Measurements from ENCODE around the gene SLC25A26.
A peak's percentile ranks its signal among the peaks of the same experiment; 100 is the strongest.

The SLC25A26 gene

DNA sequence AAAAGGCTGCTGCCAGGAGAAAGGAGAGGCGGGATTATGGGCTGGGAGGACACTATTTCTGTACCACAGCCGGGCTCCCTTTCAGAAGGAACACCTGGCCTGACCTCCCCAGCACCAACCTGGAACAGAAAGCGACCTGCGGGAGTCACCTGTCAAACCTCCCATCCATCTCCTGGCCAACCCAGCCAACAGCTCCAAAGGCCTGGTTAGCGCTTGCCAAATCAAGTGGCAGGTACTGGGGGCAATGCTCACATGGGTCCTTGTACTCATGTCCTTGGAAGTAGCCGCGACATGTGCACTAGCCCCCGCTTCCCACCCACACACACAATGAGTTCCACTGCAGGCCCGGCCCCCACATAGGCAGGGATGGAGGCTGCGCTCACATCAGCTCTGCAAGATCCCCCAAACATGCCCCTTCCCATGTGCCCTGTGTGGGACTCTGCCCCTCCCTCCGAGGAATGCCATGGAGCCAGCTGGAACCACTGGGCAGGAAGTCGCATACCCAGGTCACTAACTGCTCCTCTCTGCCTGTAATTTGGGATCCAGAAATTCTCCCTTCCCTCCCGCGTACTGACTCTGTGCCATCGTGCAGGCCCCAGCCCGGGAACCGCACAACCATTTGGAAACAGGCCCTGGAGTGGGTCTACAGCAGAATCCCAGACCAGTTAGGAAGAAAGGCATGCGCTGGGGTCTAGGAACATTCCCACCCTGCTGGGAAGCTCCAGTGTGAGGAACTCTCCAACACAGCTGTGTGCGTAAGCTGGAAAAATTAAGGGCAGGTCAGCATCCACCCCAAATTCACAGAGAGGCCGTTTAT, 181.1 kb downstream of the SLC25A26 start:
- TF ChIP-seq, protein P1, sequence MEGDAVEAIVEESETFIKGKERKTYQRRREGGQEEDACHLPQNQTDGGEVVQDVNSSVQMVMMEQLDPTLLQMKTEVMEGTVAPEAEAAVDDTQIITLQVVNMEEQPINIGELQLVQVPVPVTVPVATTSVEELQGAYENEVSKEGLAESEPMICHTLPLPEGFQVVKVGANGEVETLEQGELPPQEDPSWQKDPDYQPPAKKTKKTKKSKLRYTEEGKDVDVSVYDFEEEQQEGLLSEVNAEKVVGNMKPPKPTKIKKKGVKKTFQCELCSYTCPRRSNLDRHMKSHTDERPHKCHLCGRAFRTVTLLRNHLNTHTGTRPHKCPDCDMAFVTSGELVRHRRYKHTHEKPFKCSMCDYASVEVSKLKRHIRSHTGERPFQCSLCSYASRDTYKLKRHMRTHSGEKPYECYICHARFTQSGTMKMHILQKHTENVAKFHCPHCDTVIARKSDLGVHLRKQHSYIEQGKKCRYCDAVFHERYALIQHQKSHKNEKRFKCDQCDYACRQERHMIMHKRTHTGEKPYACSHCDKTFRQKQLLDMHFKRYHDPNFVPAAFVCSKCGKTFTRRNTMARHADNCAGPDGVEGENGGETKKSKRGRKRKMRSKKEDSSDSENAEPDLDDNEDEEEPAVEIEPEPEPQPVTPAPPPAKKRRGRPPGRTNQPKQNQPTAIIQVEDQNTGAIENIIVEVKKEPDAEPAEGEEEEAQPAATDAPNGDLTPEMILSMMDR (conservative IDR thresholded peaks at IDR 0.05; ENCODE audit: low read depth, low read length) = no peak
- no peak for DNase-seq (ENCODE audit: low read depth)
- no peak overlapping the region for H3K4me3 ChIP-seq (ENCODE audit: low read length)

DNA sequence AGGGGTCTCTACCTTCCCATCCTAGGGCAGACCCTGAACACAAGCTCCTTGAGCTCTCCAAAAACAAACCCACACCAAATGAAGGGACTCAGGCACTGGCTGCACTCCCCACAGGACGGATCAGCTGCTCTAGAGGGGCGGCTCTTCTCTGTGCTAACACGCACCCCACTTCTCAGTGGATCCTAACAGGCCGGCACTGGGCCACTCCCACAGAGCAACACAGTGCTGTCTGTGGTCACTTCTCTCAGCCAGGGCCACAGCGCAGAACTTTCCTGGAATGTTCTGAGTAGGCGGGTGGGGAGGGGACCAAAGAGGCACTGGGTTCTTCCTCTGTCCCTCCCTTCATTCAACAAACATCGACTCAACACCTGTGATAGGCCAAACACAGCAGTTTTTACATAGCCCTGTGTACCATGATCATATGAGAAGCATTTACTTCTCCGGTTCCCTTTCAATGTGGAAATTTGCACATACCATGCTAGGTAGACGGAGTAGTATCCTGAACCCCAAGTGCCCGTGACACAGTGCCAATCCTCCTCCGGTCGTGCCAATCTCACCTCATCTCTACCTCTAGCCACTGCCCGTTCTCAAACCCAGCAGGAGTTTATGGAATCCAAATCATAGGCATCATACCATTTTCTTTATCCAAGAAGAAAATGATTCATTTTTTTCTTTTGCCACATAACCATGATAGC, 181.9 kb downstream of the SLC25A26 start:
- H3K4me3 ChIP-seq (ENCODE audit: low read length) = no peak overlapping the region
- no peak for DNase-seq (ENCODE audit: low read depth)
- TF ChIP-seq, protein P1 (conservative IDR thresholded peaks at IDR 0.05; ENCODE audit: low read depth, low read length) = no peak

DNA sequence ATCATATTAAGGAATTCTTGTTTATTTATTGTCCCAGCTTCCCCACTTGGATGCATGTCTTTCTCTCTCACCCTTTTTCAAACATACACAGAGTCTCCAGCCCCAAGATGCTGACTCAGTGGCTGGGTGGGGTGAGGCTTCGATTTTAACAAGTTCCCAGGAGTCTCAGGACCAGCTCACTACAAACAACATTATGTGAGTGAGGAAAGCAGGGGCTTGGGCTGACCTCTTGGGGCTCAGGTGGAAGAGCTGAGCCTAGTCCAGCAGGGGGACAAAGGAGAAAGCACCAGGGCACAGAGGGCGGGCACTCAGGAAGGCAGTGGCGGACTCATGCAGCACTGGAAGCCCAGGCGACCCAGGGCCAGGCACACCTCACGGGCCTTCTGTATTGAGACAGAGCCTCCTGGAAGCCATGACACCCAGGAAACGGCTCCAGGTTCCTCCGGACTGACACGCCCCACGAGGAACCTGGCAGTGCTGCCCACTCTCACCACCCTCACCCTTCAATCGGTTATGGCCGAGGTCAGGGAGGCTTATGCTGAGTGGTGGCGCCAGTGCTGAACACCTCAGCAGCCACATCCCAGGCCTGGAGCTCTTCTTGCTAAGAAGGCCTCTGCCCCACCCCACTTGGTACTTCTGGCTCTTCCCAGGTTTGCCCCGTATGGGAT, 182.7 kb downstream of the SLC25A26 start:
- no peak for DNase-seq (ENCODE audit: low read depth)
- no peak overlapping the region for H3K4me3 ChIP-seq (ENCODE audit: low read length)
- TF ChIP-seq, protein P1 (conservative IDR thresholded peaks at IDR 0.05; ENCODE audit: low read depth, low read length) = no peak

DNA sequence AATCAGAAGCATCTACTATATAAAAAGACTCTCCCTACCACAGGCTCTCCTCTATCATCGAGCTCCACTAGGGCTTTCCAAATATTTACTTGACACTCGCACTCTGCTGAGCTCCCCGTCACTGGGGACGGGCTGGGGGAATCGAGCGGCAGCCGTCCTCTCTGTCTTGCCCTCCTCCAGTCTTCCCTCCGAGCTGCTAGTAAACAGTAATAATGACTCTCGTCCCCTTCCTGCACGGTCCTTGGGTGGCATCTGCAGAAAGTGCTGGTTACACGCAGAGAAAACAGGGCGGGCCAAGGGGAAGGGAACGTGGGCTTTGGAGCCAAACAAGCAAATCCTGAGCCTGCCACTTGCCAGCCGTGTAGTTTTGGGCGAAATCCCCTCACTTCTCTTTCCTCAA, 183.4 kb downstream of the SLC25A26 start:
- H3K4me3 ChIP-seq (ENCODE audit: low read length) = no peak overlapping the region
- TF ChIP-seq, protein P1 (conservative IDR thresholded peaks at IDR 0.05; ENCODE audit: low read depth, low read length) = no peak
- no peak for DNase-seq (ENCODE audit: low read depth)

DNA sequence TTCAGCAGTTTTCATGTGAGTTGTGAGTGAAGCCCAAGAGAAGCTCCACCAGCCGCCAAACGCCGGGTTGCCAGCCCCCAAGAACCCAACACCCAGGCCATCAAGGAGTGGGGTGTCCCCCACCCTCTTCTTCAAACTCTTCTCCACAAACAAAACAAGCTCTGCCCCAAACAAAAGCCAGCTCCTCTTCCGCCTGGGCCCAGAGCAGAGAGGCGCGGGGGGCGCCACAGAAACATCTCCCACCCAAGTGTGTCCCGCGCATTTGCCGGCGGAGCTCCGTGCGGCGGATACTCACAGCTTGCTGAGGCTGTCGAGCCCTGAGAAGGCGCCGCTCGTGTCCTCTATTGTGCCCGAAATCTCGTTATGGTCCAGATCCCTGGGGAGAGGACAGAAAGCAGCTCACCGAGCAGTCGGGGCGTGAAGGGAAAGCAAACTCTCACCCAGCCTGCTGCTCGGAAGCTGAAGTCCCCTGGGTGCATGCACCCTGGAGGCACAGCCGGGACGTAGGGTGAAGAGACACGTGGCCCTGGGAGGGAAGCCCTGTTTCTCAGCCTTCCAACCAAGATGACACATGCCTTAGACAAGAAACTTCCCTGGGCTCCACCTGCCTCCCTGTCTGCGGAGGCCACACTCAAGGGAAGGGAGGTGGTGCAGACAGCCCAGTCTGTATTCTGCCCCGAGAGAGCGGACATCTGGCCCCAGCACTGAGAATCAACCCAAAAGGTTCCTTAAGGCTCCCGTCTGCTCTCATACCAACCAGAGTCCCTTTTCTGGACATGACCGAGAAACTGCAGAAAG, 184.3 kb downstream of the SLC25A26 start:
- no peak for DNase-seq (ENCODE audit: low read depth)
- H3K4me3 ChIP-seq (ENCODE audit: low read length) = no peak overlapping the region
- TF ChIP-seq, protein P1 (conservative IDR thresholded peaks at IDR 0.05; ENCODE audit: low read depth, low read length) = no peak

DNA sequence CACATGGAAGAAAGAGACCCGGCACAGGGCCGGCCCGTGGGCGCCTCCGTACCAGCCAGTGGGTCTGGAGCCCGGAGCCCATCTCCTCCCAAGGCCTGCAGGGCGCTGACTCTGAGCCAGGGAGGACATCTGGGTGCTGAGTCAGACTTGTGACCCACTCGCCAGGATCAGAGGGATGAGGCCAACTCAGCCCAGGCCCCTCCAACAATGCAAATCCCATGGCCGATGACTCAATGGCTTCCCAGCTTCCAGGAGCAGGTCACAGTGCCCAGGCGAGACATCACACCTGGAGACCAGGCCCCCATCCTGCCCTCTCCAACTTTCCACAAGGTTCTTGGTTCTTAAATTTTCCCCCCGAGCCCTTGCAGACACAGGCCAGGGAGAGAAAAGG, 184.9 kb downstream of the SLC25A26 start:
- H3K4me3 ChIP-seq (ENCODE audit: low read length) = no peak overlapping the region
- TF ChIP-seq, protein P1 (conservative IDR thresholded peaks at IDR 0.05; ENCODE audit: low read depth, low read length) = no peak
- DNase-seq (ENCODE audit: low read depth) = peak; percentile 44

All from retinal pigment epithelial cell (primary cell).